Epithelial cell of proximal tubule (primary cell): ENCODE results near the gene ITGA6. TPM values are rescaled to one million over a fixed set of nuclear protein-coding genes. Genes with fewer than 3 reads are reported as not detected.

ENCODE experiments used
- DNase-seq: peaks from one replicate; pipeline ENCODE4 v3.0.0-alpha.2; 2011; ENCODE audit warnings: low read depth
- H3K4me3 ChIP-seq: 2 replicates; pipeline ENCODE4 v1.5.1; 2011; ENCODE audit warnings: low read depth, mild to moderate bottlenecking, low read length
- CTCF ChIP-seq: conservative IDR thresholded peaks from 2 replicates; pipeline ENCODE4 v1.5.1; 2012; ENCODE audit warnings: low read depth, mild to moderate bottlenecking, low read length
- total RNA-seq: library from RNA; depleted of rRNA; stranded (reverse); fragments of >200 nt; gene quantifications from 2 replicates; pipeline ENCODE4 v1.2.3, GENCODE V29; 2015

ITGA6 gene
- total RNA-seq, 1 donor from 2014 or later, result 100 TPM

DNA sequence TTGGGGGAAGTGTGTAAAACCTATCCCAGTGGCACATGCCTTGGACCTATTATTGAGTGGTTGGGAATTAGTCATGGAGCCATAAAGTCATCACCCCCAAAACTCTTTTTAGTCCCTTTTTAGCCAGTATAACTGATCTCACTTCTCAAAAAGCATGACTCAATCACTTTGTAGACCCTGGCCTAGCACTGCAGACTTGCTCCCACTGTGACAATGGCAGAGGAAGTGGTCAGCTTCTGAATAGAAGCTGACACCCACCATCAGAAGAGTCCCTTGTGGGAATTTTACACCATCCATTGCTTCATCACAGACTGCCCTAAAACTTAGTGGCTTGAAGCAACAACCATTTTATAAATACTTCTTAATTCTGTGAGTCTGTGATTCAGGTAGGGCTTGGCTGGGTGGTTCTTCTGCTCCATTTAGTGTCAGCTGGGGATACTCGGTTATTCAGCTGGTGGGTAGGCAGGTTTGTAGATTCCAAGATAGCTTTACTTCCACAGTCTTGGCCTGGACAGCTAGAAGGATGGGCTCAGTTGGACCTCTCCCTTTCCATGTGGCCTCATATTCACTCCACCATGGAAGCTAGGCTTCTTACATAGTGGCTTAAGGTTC lies 10.8 kb upstream of the ITGA6 start:
- H3K4me3 ChIP-seq, result no peak overlapping the region
- no peak for TF ChIP-seq CTCF

DNA sequence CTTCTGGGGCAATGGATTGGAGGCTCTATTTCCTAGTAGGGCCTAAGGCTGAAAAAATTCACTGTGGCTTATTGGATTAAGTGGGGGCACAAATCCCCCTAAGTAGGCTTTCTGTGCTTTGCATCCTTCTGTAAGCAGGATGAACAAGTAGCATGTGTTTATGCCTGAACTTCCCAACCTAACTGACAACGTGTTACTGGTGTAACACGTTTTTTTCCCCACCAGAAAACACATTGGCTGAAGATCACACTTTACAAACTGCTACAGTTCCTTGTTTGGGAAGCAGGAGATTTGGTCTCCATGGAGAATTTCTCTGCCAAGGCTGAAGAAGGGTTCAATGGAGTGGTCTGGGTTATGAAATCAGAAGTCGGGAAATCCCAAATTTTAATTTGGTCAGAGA lies 7.2 kb upstream of the ITGA6 start:
- no peak overlapping the region for H3K4me3 ChIP-seq
- no peak for TF ChIP-seq CTCF
- no peak for DNase-seq

More for the DNA sequence above, 10.8 kb upstream of the ITGA6 start:
- DNase-seq, result no peak

- TF ChIP-seq CTCF, result no peak
These were observed 4.2 kb upstream of the ITGA6 start for GRCh38 chr2:172423160-172423559.

DNA sequence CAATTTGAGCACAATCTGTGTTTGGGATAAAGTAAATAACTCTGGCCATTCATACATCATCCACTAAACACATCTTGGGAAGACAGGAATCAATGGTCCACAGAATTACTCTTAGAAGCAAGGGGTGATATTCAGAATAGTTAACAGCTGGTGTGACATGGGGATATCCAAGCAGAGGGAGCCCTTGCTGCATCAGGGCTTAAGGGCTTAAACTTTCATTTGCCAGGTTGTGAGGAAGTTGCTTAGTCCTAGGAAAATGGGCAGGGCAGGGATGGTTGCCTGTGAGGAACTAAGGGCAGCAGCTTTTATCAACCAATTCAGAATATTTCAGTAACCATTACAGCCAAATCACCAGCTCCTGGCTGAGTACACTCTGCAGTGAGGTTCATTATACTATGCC lies 2.0 kb upstream of the ITGA6 start:
- DNase-seq, result no peak
- H3K4me3 ChIP-seq, result no peak overlapping the region
- TF ChIP-seq CTCF, result no peak

More at GRCh38 chr2:172423160-172423559, 4.2 kb upstream of the ITGA6 start:
- H3K4me3 ChIP-seq, result no peak overlapping the region
- no peak for DNase-seq

DNA sequence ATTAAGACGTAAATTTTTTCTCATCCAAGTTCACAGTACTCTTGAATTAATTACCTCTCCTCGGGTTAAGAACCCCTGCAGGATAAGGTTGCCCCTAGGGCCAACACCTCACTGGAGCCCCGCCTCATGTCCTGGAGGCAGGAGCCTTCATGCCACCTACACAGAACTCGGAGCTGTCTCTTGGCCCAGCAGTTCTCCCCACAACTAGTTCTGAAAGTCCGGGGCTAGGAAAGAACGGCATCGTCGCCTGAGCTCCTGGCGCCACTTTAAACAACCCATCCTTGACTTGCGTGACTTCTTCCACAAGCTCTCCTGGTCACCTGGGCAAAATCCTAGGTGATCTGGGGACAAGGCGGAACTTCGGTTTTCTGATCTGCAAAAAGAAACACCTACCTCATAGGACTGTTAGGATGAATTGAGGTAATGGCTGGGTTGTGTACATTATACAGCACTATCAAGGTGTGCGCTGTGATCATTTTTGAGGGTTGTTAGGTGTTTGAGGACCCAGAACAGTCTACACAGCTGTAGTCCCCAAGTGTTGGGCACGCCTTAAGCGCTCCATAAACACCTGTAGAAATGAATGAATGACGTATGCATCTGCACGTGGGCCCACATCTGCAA lies 641 bp upstream of the ITGA6 start:
- no peak for TF ChIP-seq CTCF
- H3K4me3 ChIP-seq, result peak overlapping the region; percentile 83
- DNase-seq, result no peak

DNA sequence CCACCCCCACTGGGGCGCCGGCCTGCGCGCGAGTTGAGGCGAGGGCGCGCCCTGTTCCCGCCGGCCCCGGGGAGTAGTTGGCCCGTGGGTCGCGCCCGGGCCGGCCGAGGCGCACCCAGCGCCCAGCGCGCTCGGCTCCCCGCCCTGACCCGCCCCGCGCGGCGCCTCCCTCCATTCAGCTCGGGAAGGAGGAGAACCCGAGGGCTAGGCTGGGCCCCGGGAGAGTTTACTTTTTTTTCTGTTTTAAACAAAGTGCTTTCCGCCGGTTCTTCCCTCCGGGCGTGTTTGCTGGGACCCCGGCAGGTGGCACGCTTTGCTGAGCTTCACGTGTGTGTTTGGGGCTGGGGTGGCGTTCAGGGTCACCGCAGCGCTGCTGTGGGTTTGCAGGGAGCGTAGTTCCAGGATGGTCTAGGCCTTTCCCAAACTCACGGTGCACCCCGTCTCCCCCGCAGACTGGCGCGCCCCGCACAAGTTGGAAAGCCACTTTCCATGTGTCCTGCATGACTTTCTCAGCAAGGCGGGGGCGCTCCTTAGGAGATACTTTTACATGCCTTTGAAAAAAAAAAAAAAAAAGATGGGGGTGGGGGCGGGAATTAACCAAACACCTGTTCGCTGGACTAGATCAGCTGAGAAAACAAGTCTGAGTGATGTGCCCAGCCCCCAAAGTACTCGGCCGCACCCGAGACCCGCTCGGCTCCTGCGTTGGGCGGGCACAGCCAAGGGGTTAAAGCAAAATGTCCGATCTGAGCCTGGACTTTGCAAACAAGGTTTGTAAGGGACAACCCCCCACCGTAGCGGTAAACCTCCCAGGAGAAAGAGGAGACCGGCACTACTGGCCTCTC lies 825 bp downstream of the ITGA6 start:
- DNase-seq, result no peak

More for the DNA sequence above, 825 bp downstream of the ITGA6 start:
- peak overlapping the region; percentile 83 for H3K4me3 ChIP-seq
- TF ChIP-seq CTCF, result peak; percentile 26
